ENCODE measurements around the gene TMEM127. TPM values are rescaled to one million over a fixed set of nuclear protein-coding genes. Genes with fewer than 3 reads are reported as not detected.

The TMEM127 gene
- polyA plus RNA-seq, 2 donors: 25.8 to 29.3 TPM

DNA sequence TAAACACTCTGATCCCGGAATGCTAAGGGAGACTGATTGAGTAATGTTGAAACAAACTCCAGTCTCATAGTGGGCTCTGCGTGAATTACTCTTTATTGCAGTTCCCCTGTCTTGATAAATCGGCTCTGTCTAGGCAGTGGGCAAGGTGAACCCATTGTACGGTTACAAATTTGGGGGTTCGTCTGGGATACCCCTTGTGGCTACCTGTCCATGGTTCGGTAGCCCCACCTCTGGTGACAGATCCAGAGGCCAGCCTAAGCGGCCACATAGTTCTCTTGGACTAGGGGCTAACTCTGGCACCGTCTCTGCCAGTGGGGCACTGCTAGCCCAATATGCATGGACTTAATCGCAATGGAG lies 56.1 kb downstream of the TMEM127 start:
- H3K4me3 ChIP-seq (ENCODE audit: low read depth in 1 of 2, low read length in 2 of 2): no peak overlapping the region
- WGBS, 2 donors: 89 to 95% methylated on average over 9 of the region's 9 CpGs
- no peak overlapping the region for H3K27ac ChIP-seq (ENCODE audit: low read depth in 2 of 2, low read length in 1 of 2)

DNA sequence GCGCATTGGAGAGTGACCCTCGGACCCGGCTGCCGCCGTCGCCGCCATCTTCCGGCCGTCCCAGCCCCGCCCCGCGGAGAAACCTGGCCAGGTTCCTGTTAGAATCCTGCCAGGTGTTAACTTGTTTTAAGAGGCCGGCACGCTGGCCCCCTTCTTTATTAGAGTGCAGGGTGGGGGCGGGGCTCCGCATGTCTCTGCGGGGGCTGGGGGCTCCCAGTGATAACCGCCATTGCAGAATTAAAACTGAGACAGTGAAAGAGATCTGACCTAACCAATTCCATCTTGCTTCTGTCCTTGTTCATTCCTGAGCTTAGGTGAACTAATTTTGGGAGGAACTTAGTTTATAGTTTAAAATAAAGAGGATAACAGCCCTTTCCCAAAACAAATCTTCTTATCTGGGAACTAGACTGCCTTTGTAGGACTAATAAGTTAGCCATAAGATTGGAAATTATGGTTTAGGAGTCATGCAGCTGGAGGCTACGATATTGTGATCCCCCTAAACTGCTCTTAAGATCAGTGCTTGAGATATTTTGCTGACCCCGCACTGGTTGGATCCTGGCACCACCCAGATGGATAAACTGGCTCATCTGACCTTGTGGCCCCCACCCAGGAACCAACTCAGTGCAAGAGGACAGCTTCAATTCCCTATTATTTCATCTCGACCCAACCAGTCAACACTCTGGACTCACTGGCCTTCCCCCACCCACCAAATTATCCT lies 56.6 kb downstream of the TMEM127 start:
- 9% methylated on average over 21 of the region's 21 CpGs for WGBS, 2 donors
- peaks cover 3 to 4% of the 10 kb centered on the region in 2 donors for H3K4me1 ChIP-seq (ENCODE audit: control insufficient read depth in 2 of 2, insufficient read depth in 2 of 2, low read length in 1 of 2)
- no peaks in the 10 kb centered on the region for H3K27me3 ChIP-seq (ENCODE audit: control insufficient read depth in 1 of 2, insufficient read depth in 2 of 2, low read length in 2 of 2)
- H3K36me3 ChIP-seq (ENCODE audit: control insufficient read depth in 2 of 2, insufficient read depth in 2 of 2, low read length in 1 of 2): no peaks in the 10 kb centered on the region
- peak overlapping the region; percentile 70 to 96 for H3K27ac ChIP-seq (ENCODE audit: low read depth in 2 of 2, low read length in 1 of 2)
- no peaks in the 10 kb centered on the region for H3K9me3 ChIP-seq (ENCODE audit: control insufficient read depth in 2 of 2, insufficient read depth in 1 of 2, low read depth in 1 of 2, low read length in 1 of 2)
- peak overlapping the region; percentile 58 to 90 for H3K4me3 ChIP-seq (ENCODE audit: low read depth in 1 of 2, low read length in 2 of 2)

More for the DNA sequence above, 56.1 kb downstream of the TMEM127 start:
- H3K4me1 ChIP-seq (ENCODE audit: control insufficient read depth in 2 of 2, insufficient read depth in 2 of 2, low read length in 1 of 2): peaks cover 1 to 2% of the 10 kb centered on the region in 2 donors
- no peaks in the 10 kb centered on the region for H3K36me3 ChIP-seq (ENCODE audit: control insufficient read depth in 2 of 2, insufficient read depth in 2 of 2, low read length in 1 of 2)
- no peaks in the 10 kb centered on the region for H3K9me3 ChIP-seq (ENCODE audit: control insufficient read depth in 2 of 2, insufficient read depth in 1 of 2, low read depth in 1 of 2, low read length in 1 of 2)
- no peaks in the 10 kb centered on the region for H3K27me3 ChIP-seq (ENCODE audit: control insufficient read depth in 1 of 2, insufficient read depth in 2 of 2, low read length in 2 of 2)

DNA sequence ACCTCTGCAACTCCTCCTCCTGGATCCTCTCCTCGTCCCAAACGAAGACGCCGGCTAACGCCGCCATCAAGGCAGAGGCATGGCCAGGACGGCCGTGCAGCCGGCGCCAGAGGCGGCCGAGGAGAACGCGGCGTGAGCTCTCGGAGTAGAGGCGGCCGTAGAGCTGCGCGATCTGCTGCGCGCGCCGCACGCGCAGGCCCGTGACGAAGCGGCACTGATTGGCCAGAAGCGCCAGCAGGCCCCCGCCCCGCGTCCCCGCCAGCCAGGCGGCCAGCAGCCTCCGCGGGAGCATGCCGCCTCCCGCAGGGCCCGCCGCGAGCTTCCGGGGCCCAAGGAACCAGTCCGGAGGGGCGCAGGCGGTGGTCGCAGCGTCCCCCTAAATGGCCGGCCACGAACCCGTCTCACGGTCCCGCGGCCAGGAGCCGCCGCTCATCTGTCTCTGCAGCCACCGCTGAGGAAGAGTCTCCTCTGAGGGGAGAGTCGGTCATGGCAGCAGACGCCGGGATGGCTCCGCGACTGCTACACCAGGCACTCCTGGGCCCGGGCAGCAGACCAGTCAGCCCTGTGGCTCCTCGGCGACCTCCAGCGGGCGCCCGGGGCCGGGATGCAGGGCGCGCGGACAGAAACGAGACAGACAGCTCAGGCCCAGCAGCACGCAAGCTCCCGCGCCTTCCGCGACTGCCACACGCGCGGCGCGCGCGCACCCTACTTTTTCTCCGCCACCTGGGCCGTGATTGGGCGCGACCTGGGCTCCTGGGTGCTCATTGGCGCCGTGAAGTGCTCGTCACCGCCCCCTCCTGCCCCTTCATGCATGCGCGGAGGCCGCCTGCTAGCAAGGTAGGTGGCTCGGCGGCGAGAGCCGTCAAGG lies 57.4 kb downstream of the TMEM127 start, which contains the start of gene STARD7:
Gene STARD7 (minus strand): TSS at position 685 of the 868 bp plus-strand sequence. CDS start 393 bp downstream, at position 292.
- WGBS, 2 donors: 0% methylated on average over 90 to 100 of the region's 100 CpGs
- peak within 1 kb of the TSS; percentile 96 to 97 for H3K27ac ChIP-seq (ENCODE audit: low read depth in 2 of 2, low read length in 1 of 2)
- H3K4me1 ChIP-seq (ENCODE audit: control insufficient read depth in 2 of 2, insufficient read depth in 2 of 2, low read length in 1 of 2): peaks cover 5 to 7% of the 10 kb centered on the region in 2 donors
- no peaks in the 10 kb centered on the region for H3K36me3 ChIP-seq (ENCODE audit: control insufficient read depth in 2 of 2, insufficient read depth in 2 of 2, low read length in 1 of 2)
- H3K9me3 ChIP-seq (ENCODE audit: control insufficient read depth in 2 of 2, insufficient read depth in 1 of 2, low read depth in 1 of 2, low read length in 1 of 2): no peaks in the 10 kb centered on the region
- H3K27me3 ChIP-seq (ENCODE audit: control insufficient read depth in 1 of 2, insufficient read depth in 2 of 2, low read length in 2 of 2): no peaks in the 10 kb centered on the region
- H3K4me3 ChIP-seq (ENCODE audit: low read depth in 1 of 2, low read length in 2 of 2): peak within 1 kb of the TSS; percentile 58 to 90

DNA sequence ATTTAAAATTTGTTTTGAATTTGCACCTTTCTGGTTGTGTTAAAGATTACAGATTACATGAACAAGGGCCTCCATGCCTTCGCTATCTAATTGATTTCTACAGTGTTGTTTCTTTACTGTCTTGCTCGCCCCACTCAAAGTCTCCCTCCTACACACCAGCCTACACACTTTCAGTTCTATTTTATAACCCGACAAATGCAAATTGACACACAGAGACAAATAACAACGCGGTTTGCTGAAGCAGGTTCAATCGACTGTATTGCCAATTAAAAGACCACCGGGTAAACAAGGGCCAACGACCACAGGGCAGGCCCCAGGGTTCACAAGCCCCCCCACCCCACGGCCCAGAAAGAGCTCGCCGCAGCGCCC lies 58.0 kb downstream of the TMEM127 start:
- peak overlapping the region; percentile 58 to 90 for H3K4me3 ChIP-seq (ENCODE audit: low read depth in 1 of 2, low read length in 2 of 2)
- peak overlapping the region; percentile 89 to 97 for H3K27ac ChIP-seq (ENCODE audit: low read depth in 2 of 2, low read length in 1 of 2)
- peaks cover 5 to 7% of the 10 kb centered on the region in 2 donors for H3K4me1 ChIP-seq (ENCODE audit: control insufficient read depth in 2 of 2, insufficient read depth in 2 of 2, low read length in 1 of 2)
- H3K36me3 ChIP-seq (ENCODE audit: control insufficient read depth in 2 of 2, insufficient read depth in 2 of 2, low read length in 1 of 2): no peaks in the 10 kb centered on the region
- 1% methylated on average over 12 of the region's 12 CpGs for WGBS, 2 donors
- H3K9me3 ChIP-seq (ENCODE audit: control insufficient read depth in 2 of 2, insufficient read depth in 1 of 2, low read depth in 1 of 2, low read length in 1 of 2): no peaks in the 10 kb centered on the region
- no peaks in the 10 kb centered on the region for H3K27me3 ChIP-seq (ENCODE audit: control insufficient read depth in 1 of 2, insufficient read depth in 2 of 2, low read length in 2 of 2)

DNA sequence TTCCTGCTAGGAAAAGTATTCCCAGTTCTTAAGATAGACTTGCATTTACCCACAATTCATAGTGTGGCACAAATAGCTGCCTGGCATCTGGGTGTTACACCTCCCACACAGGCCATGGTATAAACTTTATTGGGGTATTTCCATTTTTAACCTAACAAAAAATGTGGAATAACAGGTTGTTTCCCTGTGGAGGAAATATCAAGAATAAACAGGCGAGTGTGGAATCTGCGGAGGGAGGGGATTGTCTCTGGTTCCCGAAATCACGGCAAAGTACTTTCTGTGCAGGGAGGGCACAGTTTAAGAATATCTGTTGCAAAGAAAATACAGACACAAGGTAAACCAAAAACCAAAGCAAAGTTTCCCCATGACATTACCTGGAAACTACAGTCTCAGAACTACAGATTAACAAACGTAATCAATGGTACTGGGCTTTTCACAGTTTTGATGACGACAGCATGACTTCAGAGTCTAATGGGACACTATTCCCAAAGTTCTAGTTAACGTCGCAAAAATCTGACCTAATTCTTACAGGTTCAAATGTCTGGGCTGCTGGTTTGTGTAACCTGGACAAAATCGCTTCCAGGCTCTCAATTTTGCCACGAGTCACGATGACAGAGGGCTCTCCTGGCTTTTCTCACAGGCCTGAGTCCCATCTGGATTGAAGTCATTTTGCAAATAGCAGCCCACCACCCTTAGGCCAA lies 58.6 kb downstream of the TMEM127 start:
- H3K9me3 ChIP-seq (ENCODE audit: control insufficient read depth in 2 of 2, insufficient read depth in 1 of 2, low read depth in 1 of 2, low read length in 1 of 2): no peaks in the 10 kb centered on the region
- H3K36me3 ChIP-seq (ENCODE audit: control insufficient read depth in 2 of 2, insufficient read depth in 2 of 2, low read length in 1 of 2): no peaks in the 10 kb centered on the region
- 8 to 10% methylated on average over 11 of the region's 11 CpGs for WGBS, 2 donors
- no peaks in the 10 kb centered on the region for H3K27me3 ChIP-seq (ENCODE audit: control insufficient read depth in 1 of 2, insufficient read depth in 2 of 2, low read length in 2 of 2)
- H3K4me1 ChIP-seq (ENCODE audit: control insufficient read depth in 2 of 2, insufficient read depth in 2 of 2, low read length in 1 of 2): peaks cover 5 to 7% of the 10 kb centered on the region in 2 donors
- H3K27ac ChIP-seq (ENCODE audit: low read depth in 2 of 2, low read length in 1 of 2): peak overlapping the region; percentile 16 to 97
- peak overlapping the region; percentile 58 to 90 for H3K4me3 ChIP-seq (ENCODE audit: low read depth in 1 of 2, low read length in 2 of 2)

DNA sequence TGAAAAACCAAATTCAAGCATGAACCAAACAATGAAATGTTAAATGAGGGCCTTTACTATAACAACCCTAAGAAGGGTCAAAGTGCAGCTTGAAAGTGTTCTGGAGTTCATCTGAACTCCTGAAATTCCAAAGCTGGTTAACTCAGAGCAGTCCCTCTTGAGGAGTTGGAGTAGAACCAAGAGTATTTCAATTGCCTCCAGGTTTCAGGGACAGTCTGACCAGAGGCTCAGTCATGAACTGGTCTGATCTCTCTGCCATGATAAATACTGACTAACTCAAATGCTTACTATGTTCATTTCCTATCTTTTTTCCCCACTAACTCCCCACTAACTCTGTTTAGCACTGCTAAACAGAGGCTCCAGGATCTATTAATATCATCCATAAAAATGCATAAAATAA lies 59.9 kb downstream of the TMEM127 start:
- peaks cover 5 to 7% of the 10 kb centered on the region in 2 donors for H3K4me1 ChIP-seq (ENCODE audit: control insufficient read depth in 2 of 2, insufficient read depth in 2 of 2, low read length in 1 of 2)
- peak overlapping the region in 1 of 2 donors; percentile 23 for H3K27ac ChIP-seq (ENCODE audit: low read depth in 2 of 2, low read length in 1 of 2)
- H3K4me3 ChIP-seq (ENCODE audit: low read depth in 1 of 2, low read length in 2 of 2): no peak overlapping the region
- no peaks in the 10 kb centered on the region for H3K9me3 ChIP-seq (ENCODE audit: control insufficient read depth in 2 of 2, insufficient read depth in 1 of 2, low read depth in 1 of 2, low read length in 1 of 2)
- no peaks in the 10 kb centered on the region for H3K27me3 ChIP-seq (ENCODE audit: control insufficient read depth in 1 of 2, insufficient read depth in 2 of 2, low read length in 2 of 2)
- H3K36me3 ChIP-seq (ENCODE audit: control insufficient read depth in 2 of 2, insufficient read depth in 2 of 2, low read length in 1 of 2): no peaks in the 10 kb centered on the region

DNA sequence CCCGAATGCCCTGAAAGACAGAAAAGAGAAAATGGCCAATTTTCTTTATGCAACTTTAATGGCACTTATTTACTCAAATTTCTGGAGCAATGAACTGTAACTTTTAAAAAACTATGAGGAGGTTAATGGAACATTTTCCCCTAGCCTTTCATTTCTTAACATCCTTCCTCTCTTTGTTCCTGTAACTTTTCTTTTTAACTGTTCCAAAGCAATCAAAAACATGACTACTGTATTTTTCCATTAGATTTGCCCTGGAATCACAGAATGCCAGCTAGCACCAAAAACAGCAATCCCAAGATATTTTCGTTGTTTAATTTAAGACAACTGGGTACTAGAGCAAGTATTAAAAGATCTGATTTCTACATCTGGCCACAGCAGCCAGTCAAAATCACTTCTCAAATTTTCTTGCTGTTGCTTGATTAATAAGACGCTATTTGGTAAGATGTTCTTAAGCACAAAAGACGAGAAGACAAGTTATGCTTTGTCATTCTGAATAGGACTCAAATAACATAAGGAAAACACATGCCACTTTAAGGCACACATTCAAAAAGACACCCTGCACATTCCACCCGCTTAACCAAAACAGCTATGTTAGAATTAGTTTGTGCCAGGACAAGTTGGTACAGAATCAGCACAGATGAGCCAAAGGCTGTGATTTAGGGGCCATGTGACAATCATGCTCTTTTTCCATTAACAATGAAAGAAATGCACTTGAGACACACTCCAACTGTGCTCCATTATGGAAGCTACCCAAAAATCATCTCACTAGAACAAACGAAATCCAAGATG lies 60.8 kb downstream of the TMEM127 start:
- H3K9me3 ChIP-seq (ENCODE audit: control insufficient read depth in 2 of 2, insufficient read depth in 1 of 2, low read depth in 1 of 2, low read length in 1 of 2): no peaks in the 10 kb centered on the region
- H3K36me3 ChIP-seq (ENCODE audit: control insufficient read depth in 2 of 2, insufficient read depth in 2 of 2, low read length in 1 of 2): no peaks in the 10 kb centered on the region
- H3K4me3 ChIP-seq (ENCODE audit: low read depth in 1 of 2, low read length in 2 of 2): no peak overlapping the region
- WGBS, 2 donors: 16 to 26% methylated on average over 6 of the region's 6 CpGs
- peaks cover 5 to 7% of the 10 kb centered on the region in 2 donors for H3K4me1 ChIP-seq (ENCODE audit: control insufficient read depth in 2 of 2, insufficient read depth in 2 of 2, low read length in 1 of 2)
- no peaks in the 10 kb centered on the region for H3K27me3 ChIP-seq (ENCODE audit: control insufficient read depth in 1 of 2, insufficient read depth in 2 of 2, low read length in 2 of 2)
- H3K27ac ChIP-seq (ENCODE audit: low read depth in 2 of 2, low read length in 1 of 2): peak overlapping the region in 1 of 2 donors; percentile 22

DNA sequence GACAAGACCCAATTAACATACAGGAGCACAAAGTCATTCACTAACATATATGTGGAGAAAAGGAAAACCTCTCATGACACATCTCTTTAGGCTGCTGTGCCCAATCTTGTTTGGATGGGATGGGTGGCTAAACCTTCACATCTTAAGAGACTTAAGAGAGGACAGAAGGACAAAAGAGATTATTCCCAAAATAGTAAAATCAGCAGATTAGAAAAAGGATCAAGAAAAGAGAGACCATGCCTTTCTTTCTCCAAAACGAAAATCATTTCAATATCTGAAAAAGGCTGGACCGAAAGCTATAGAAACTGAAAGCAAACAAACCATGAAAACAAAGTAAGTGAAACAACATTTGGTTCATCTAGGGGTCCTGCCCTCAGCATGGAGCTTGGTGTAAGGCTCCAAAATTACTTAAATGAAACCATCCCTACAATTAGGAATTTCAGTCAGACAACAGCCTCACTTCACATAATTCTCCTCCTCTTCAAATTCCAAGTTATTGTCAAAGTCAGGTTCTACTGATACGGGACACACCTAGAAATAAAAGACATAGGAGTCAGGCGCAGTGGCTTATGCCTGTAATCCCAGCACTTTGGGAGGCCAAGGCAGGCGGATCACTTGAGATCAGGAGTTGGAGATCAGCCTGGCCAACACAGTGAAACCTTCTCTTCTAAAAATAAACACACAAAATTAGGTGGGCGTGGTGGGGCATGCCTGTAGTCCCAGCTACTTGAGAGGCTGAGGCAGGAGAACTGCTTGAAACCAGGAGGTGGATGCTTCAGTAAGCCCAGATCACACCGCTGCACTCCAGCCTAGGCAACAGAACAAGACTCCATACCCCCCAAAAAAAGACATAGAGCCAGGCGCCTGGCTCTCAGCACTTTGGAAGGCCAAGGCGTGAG lies 62.4 kb downstream of the TMEM127 start:
- peaks cover 3 to 7% of the 10 kb centered on the region in 2 donors for H3K4me1 ChIP-seq (ENCODE audit: control insufficient read depth in 2 of 2, insufficient read depth in 2 of 2, low read length in 1 of 2)
- H3K4me3 ChIP-seq (ENCODE audit: low read depth in 1 of 2, low read length in 2 of 2): peak overlapping the region in 1 of 2 donors; percentile 7
- WGBS, 2 donors: 56 to 57% methylated on average over 9 of the region's 9 CpGs

More for the DNA sequence above, 62.4 kb downstream of the TMEM127 start:
- Histone ChIP-seq H3K9me3 (ENCODE audit: control insufficient read depth in 2 of 2, insufficient read depth in 1 of 2, low read depth in 1 of 2, low read length in 1 of 2) (no peaks in the 10 kb centered on the region), H3K27me3 (ENCODE audit: control insufficient read depth in 1 of 2, insufficient read depth in 2 of 2, low read length in 2 of 2) (no peaks in the 10 kb centered on the region), H3K27ac (ENCODE audit: low read depth in 2 of 2, low read length in 1 of 2) (peak overlapping the region; percentile 30 to 58), H3K36me3 (ENCODE audit: control insufficient read depth in 2 of 2, insufficient read depth in 2 of 2, low read length in 1 of 2) (no peaks in the 10 kb centered on the region)

Measured in esophagus (tissue), 2 donors.